ENCODE measurements around the gene ZNRD2. TPM values are rescaled to one million over a fixed set of nuclear protein-coding genes. Genes with fewer than 3 reads are reported as not detected.

The ZNRD2 gene
- total RNA-seq, 2 donors from 2014 or later = 30.3 to 39.0 TPM

GRCh38 chr11:65595543-65596281, 25.4 kb downstream of the ZNRD2 start, which contains the start of gene KCNK7:
Gene KCNK7 (minus strand): TSS chr11:65595800. CDS start chr11:65595772, 28 bp downstream.
- Mint-ChIP-seq H3K4me3 (peak within 1 kb of the TSS; percentile 55), H3K27ac (peak within 1 kb of the TSS; percentile 86), H3K36me3 (ENCODE audit: low read depth) (no peaks in the 10 kb centered on the region), H3K27me3 (no peaks in the 10 kb centered on the region), H3K4me1 (peaks cover 10% of the 10 kb centered on the region)
- DNase-seq = no peak
- ATAC-seq = peak; percentile 18
- no peaks in the 10 kb centered on the region for H3K9me3 ChIP-seq (ENCODE audit: control insufficient read depth, low read length, poor library complexity, severe bottlenecking)

GRCh38 chr11:65596520-65596919, 26.2 kb downstream of the ZNRD2 start:
- Mint-ChIP-seq H3K27ac (peak overlapping the region; percentile 56), H3K4me3 (no peak overlapping the region), H3K27me3 (no peaks in the 10 kb centered on the region), H3K4me1 (peaks cover 10% of the 10 kb centered on the region), H3K36me3 (ENCODE audit: low read depth) (no peaks in the 10 kb centered on the region)
- no peak for DNase-seq
- H3K9me3 ChIP-seq (ENCODE audit: control insufficient read depth, low read length, poor library complexity, severe bottlenecking) = no peaks in the 10 kb centered on the region
- ATAC-seq = no peak

GRCh38 chr11:65598258-65598699, 28.0 kb downstream of the ZNRD2 start:
- Mint-ChIP-seq H3K36me3 (ENCODE audit: low read depth) (no peaks in the 10 kb centered on the region), H3K27me3 (no peaks in the 10 kb centered on the region), H3K4me1 (peaks cover 10% of the 10 kb centered on the region), H3K27ac (no peak overlapping the region), H3K4me3 (no peak overlapping the region)
- no peaks in the 10 kb centered on the region for H3K9me3 ChIP-seq (ENCODE audit: control insufficient read depth, low read length, poor library complexity, severe bottlenecking)
- DNase-seq (no peak), ATAC-seq (no peak)

- ATAC-seq (no peak), DNase-seq (no peak)
- Mint-ChIP-seq H3K4me1 (peaks cover 10% of the 10 kb centered on the region), H3K36me3 (ENCODE audit: low read depth) (no peaks in the 10 kb centered on the region), H3K27me3 (no peaks in the 10 kb centered on the region), H3K27ac (no peak overlapping the region), H3K4me3 (no peak overlapping the region)
- H3K9me3 ChIP-seq (ENCODE audit: control insufficient read depth, low read length, poor library complexity, severe bottlenecking) = no peaks in the 10 kb centered on the region
Observed at GRCh38 chr11:65599216-65599954, 29.1 kb downstream of the ZNRD2 start.

- peaks cover 8% of the 10 kb centered on the region for H3K4me1 Mint-ChIP-seq
- no peaks in the 10 kb centered on the region for H3K36me3 Mint-ChIP-seq (ENCODE audit: low read depth)
- ATAC-seq (no peak), DNase-seq (no peak)
- no peaks in the 10 kb centered on the region for H3K27me3 Mint-ChIP-seq
- no peak overlapping the region for H3K27ac Mint-ChIP-seq
- no peaks in the 10 kb centered on the region for H3K9me3 ChIP-seq (ENCODE audit: control insufficient read depth, low read length, poor library complexity, severe bottlenecking)
- H3K4me3 Mint-ChIP-seq = no peak overlapping the region
Observed at GRCh38 chr11:65599955-65600246, 29.6 kb downstream of the ZNRD2 start.

GRCh38 chr11:65604258-65604657, 34.0 kb downstream of the ZNRD2 start:
- Mint-ChIP-seq H3K4me1 (peaks cover 6% of the 10 kb centered on the region), H3K27ac (peak overlapping the region; percentile 62), H3K27me3 (no peaks in the 10 kb centered on the region), H3K36me3 (ENCODE audit: low read depth) (no peaks in the 10 kb centered on the region), H3K4me3 (no peak overlapping the region)
- DNase-seq = no peak
- H3K9me3 ChIP-seq (ENCODE audit: control insufficient read depth, low read length, poor library complexity, severe bottlenecking) = no peaks in the 10 kb centered on the region
- no peak for ATAC-seq

- no peak overlapping the region for H3K4me3 Mint-ChIP-seq
- no peaks in the 10 kb centered on the region for H3K27me3 Mint-ChIP-seq
- H3K36me3 Mint-ChIP-seq (ENCODE audit: low read depth) = no peaks in the 10 kb centered on the region
- DNase-seq (no peak), ATAC-seq (peak; percentile 65)
- no peaks in the 10 kb centered on the region for H3K9me3 ChIP-seq (ENCODE audit: control insufficient read depth, low read length, poor library complexity, severe bottlenecking)
- peaks cover 23% of the 10 kb centered on the region for H3K4me1 Mint-ChIP-seq
- H3K27ac Mint-ChIP-seq = peak overlapping the region; percentile 56
Observed at GRCh38 chr11:65606876-65607613, 36.8 kb downstream of the ZNRD2 start.

GRCh38 chr11:65607614-65608426, 37.5 kb downstream of the ZNRD2 start:
- H3K27ac Mint-ChIP-seq = peak overlapping the region; percentile 65
- ATAC-seq (no peak), DNase-seq (no peak)
- no peaks in the 10 kb centered on the region for H3K36me3 Mint-ChIP-seq (ENCODE audit: low read depth)
- H3K27me3 Mint-ChIP-seq = no peaks in the 10 kb centered on the region
- H3K4me1 Mint-ChIP-seq = peaks cover 28% of the 10 kb centered on the region
- no peaks in the 10 kb centered on the region for H3K9me3 ChIP-seq (ENCODE audit: control insufficient read depth, low read length, poor library complexity, severe bottlenecking)
- H3K4me3 Mint-ChIP-seq = no peak overlapping the region

GRCh38 chr11:65609229-65609628, 39.0 kb downstream of the ZNRD2 start:
- ATAC-seq (no peak), DNase-seq (no peak)
- Mint-ChIP-seq H3K4me3 (no peak overlapping the region), H3K27me3 (no peaks in the 10 kb centered on the region), H3K4me1 (peaks cover 33% of the 10 kb centered on the region), H3K36me3 (ENCODE audit: low read depth) (no peaks in the 10 kb centered on the region), H3K27ac (no peak overlapping the region)
- no peaks in the 10 kb centered on the region for H3K9me3 ChIP-seq (ENCODE audit: control insufficient read depth, low read length, poor library complexity, severe bottlenecking)

- Mint-ChIP-seq H3K27ac (peak overlapping the region; percentile 94), H3K27me3 (no peaks in the 10 kb centered on the region), H3K4me3 (peak overlapping the region; percentile 36), H3K4me1 (peaks cover 33% of the 10 kb centered on the region), H3K36me3 (ENCODE audit: low read depth) (no peaks in the 10 kb centered on the region)
- DNase-seq (no peak), ATAC-seq (no peak)
- no peaks in the 10 kb centered on the region for H3K9me3 ChIP-seq (ENCODE audit: control insufficient read depth, low read length, poor library complexity, severe bottlenecking)
Observed at GRCh38 chr11:65609665-65610064, 39.4 kb downstream of the ZNRD2 start.

- peaks cover 33% of the 10 kb centered on the region for H3K4me1 Mint-ChIP-seq
- ATAC-seq = no peak
- H3K27me3 Mint-ChIP-seq = no peaks in the 10 kb centered on the region
- H3K9me3 ChIP-seq (ENCODE audit: control insufficient read depth, low read length, poor library complexity, severe bottlenecking) = no peaks in the 10 kb centered on the region
- no peak for DNase-seq
- peak overlapping the region; percentile 7 for H3K4me3 Mint-ChIP-seq
- peak overlapping the region; percentile 94 for H3K27ac Mint-ChIP-seq
- H3K36me3 Mint-ChIP-seq (ENCODE audit: low read depth) = no peaks in the 10 kb centered on the region
Observed at GRCh38 chr11:65610404-65610803, 40.1 kb downstream of the ZNRD2 start.

GRCh38 chr11:65611028-65611757, 40.9 kb downstream of the ZNRD2 start:
- no peaks in the 10 kb centered on the region for H3K36me3 Mint-ChIP-seq (ENCODE audit: low read depth)
- H3K27ac Mint-ChIP-seq = peak overlapping the region; percentile 94
- DNase-seq (no peak), ATAC-seq (no peak)
- H3K4me1 Mint-ChIP-seq = peaks cover 33% of the 10 kb centered on the region
- no peaks in the 10 kb centered on the region for H3K9me3 ChIP-seq (ENCODE audit: control insufficient read depth, low read length, poor library complexity, severe bottlenecking)
- H3K4me3 Mint-ChIP-seq = peak overlapping the region; percentile 98
- no peaks in the 10 kb centered on the region for H3K27me3 Mint-ChIP-seq
